PC-3 (cell line): ENCODE measurements around the gene EWSR1.

Experiments used
- CTCF ChIP-seq: fragments of 300-600 bp; sonication (generic); conservative IDR thresholded peaks from 2 replicates; pipeline ENCODE4 v1.5.1; 2017; ENCODE audit warnings: antibody characterized with exemption, low read depth, mild to moderate bottlenecking, low read length
- EZH2 ChIP-seq: fragments of 300-600 bp; sonication (generic); IDR thresholded peaks from one replicate; pipeline ENCODE4 v1.6.1; 2017; ENCODE audit warnings: antibody characterized with exemption, mild to moderate bottlenecking, low read length; ENCODE audit not compliant: unreplicated experiment
- EZH2phosphoT487 ChIP-seq: fragments of 300-600 bp; sonication (generic); IDR thresholded peaks from 2 replicates; pipeline ENCODE4 v1.6.1; 2018; ENCODE audit warnings: mild to moderate bottlenecking, antibody characterized with exemption, low read length, borderline replicate concordance

GRCh38 chr22:29231971-29232959, 35.8 kb upstream of the EWSR1 start:
- no peak for TF ChIP-seq EZH2
- no peak for TF ChIP-seq CTCF
- no peak for TF ChIP-seq EZH2phosphoT487
